Activated T-cell treated with anti-CD3 and anti-CD28 coated beads, Interleukin-2, amount 50 U/mL, for 24 hours (primary cell): ENCODE results near the gene EAPP.
"Not testable (repeated sequence)": the region's sequence is repeated elsewhere in the genome, so short reads cannot be mapped to it uniquely, and the experiment has no call there.

ENCODE experiments used
- DNase-seq: peaks from one replicate; pipeline ENCODE4 v3.0.0-alpha.2; 2020
- H3K27ac Mint-ChIP-seq: 2 replicates; pipeline ENCODE4 v1.8.0; 2020; ENCODE audit warnings: mild to moderate bottlenecking, mixed read lengths
- H3K27me3 Mint-ChIP-seq: 2 replicates; pipeline ENCODE4 v1.8.0; 2020; ENCODE audit warnings: mixed read lengths
- H3K36me3 Mint-ChIP-seq: 2 replicates; pipeline ENCODE4 v1.8.0; 2020; ENCODE audit warnings: low read depth, mixed read lengths
- H3K4me1 Mint-ChIP-seq: 2 replicates; pipeline ENCODE4 v1.8.0; 2020; ENCODE audit warnings: low read depth, mixed read lengths
- H3K4me3 Mint-ChIP-seq: 2 replicates; pipeline ENCODE4 v1.8.0; 2020; ENCODE audit warnings: mild to moderate bottlenecking, moderate library complexity, mixed read lengths
- H3K9me3 Mint-ChIP-seq: 2 replicates; pipeline ENCODE4 v1.8.0; 2020; ENCODE audit warnings: mixed read lengths

The EAPP gene

GRCh38 chr14:34478261-34478660, 61.2 kb downstream of the EAPP start:
- Mint-ChIP-seq H3K36me3 (no peaks in the 10 kb centered on the region), H3K9me3 (no peaks in the 10 kb centered on the region), H3K27ac (no peak overlapping the region), H3K4me3 (no peak overlapping the region), H3K27me3 (no peaks in the 10 kb centered on the region), H3K4me1 (no peaks in the 10 kb centered on the region)
- no peak for DNase-seq

GRCh38 chr14:34476036-34476435, 63.5 kb downstream of the EAPP start:
- not testable (repeated sequence) for H3K4me1 Mint-ChIP-seq, H3K9me3 Mint-ChIP-seq, H3K27me3 Mint-ChIP-seq, H3K27ac Mint-ChIP-seq, H3K4me3 Mint-ChIP-seq, DNase-seq, H3K36me3 Mint-ChIP-seq

- Mint-ChIP-seq H3K27me3 (no peaks in the 10 kb centered on the region), H3K9me3 (no peaks in the 10 kb centered on the region), H3K4me3 (no peak overlapping the region), H3K27ac (no peak overlapping the region), H3K36me3 (no peaks in the 10 kb centered on the region), H3K4me1 (no peaks in the 10 kb centered on the region)
- DNase-seq: no peak
Measured at GRCh38 chr14:34475163-34475562, 64.3 kb downstream of the EAPP start.

- no peaks in the 10 kb centered on the region for H3K36me3 Mint-ChIP-seq
- no peaks in the 10 kb centered on the region for H3K4me1 Mint-ChIP-seq
- no peak for DNase-seq
- H3K27ac Mint-ChIP-seq: no peak overlapping the region
- no peak overlapping the region for H3K4me3 Mint-ChIP-seq
- H3K27me3 Mint-ChIP-seq: no peaks in the 10 kb centered on the region
- no peaks in the 10 kb centered on the region for H3K9me3 Mint-ChIP-seq
Measured at GRCh38 chr14:34474187-34474679, 65.3 kb downstream of the EAPP start.

- H3K4me3 Mint-ChIP-seq: no peak overlapping the region
- H3K27ac Mint-ChIP-seq: no peak overlapping the region
- DNase-seq: no peak
- H3K4me1 Mint-ChIP-seq: no peaks in the 10 kb centered on the region
- H3K27me3 Mint-ChIP-seq: no peaks in the 10 kb centered on the region
- H3K9me3 Mint-ChIP-seq: no peaks in the 10 kb centered on the region
- H3K36me3 Mint-ChIP-seq: no peaks in the 10 kb centered on the region
Measured at GRCh38 chr14:34472706-34473279, 66.7 kb downstream of the EAPP start.

GRCh38 chr14:34470319-34470718, 69.2 kb downstream of the EAPP start:
- H3K27me3 Mint-ChIP-seq: no peaks in the 10 kb centered on the region
- no peaks in the 10 kb centered on the region for H3K4me1 Mint-ChIP-seq
- DNase-seq: no peak
- no peak overlapping the region for H3K27ac Mint-ChIP-seq
- H3K9me3 Mint-ChIP-seq: no peaks in the 10 kb centered on the region
- H3K36me3 Mint-ChIP-seq: no peaks in the 10 kb centered on the region
- H3K4me3 Mint-ChIP-seq: no peak overlapping the region

GRCh38 chr14:34466691-34467090, 72.8 kb downstream of the EAPP start:
- no peaks in the 10 kb centered on the region for H3K27me3 Mint-ChIP-seq
- H3K4me1 Mint-ChIP-seq: peaks cover 4% of the 10 kb centered on the region
- no peak for DNase-seq
- H3K36me3 Mint-ChIP-seq: peaks cover 1% of the 10 kb centered on the region
- H3K27ac Mint-ChIP-seq: no peak overlapping the region
- no peak overlapping the region for H3K4me3 Mint-ChIP-seq
- no peaks in the 10 kb centered on the region for H3K9me3 Mint-ChIP-seq
